Tibial nerve (tissue), 4 donors: ENCODE data around the gene CLSTN1.

Experiments
- EP300 ChIP-seq, 2 donors: sonication (generic); formaldehyde crosslinking; IDR thresholded peaks; one replicate each; pipeline ENCODE4 v1.6.1; 2017; ENCODE audit warnings: antibody characterized with exemption in 2 of 2, mild to moderate bottlenecking in 1 of 2
- TF ChIP-seq, protein P1 (sequence below), 5 experiments: fragments of 200-600 bp in 3 of 5; fragments of 450-650 bp in 2 of 5; sonication (generic) in 3 of 5; IDR thresholded peaks; one replicate each; pipeline ENCODE4 v1.5.1; 2016 to 2019; ENCODE audit warnings: antibody characterized with exemption in 5 of 5, mild to moderate bottlenecking in 3 of 5, moderate library complexity in 2 of 5

DNA sequence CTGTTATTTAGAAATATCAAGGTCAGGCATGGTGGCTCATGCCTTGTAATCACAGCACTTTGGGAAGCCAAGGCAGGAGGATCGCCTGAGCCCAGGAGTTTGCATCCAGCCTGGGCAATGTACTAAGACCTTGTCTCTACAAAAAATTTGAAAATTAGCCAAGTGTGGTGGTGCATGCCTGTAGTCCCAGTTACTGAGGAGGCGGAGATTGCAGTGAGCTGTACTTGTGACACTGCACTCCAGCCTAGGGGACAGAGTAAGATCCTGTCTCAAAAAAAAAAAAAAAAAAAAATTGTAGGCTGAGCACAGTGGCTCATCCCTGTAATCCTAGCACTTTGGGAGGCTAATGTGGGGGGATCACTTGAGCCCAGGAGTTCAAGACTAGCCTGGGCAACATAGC, 127.0 kb downstream of the CLSTN1 start:
- TF ChIP-seq, protein P1, sequence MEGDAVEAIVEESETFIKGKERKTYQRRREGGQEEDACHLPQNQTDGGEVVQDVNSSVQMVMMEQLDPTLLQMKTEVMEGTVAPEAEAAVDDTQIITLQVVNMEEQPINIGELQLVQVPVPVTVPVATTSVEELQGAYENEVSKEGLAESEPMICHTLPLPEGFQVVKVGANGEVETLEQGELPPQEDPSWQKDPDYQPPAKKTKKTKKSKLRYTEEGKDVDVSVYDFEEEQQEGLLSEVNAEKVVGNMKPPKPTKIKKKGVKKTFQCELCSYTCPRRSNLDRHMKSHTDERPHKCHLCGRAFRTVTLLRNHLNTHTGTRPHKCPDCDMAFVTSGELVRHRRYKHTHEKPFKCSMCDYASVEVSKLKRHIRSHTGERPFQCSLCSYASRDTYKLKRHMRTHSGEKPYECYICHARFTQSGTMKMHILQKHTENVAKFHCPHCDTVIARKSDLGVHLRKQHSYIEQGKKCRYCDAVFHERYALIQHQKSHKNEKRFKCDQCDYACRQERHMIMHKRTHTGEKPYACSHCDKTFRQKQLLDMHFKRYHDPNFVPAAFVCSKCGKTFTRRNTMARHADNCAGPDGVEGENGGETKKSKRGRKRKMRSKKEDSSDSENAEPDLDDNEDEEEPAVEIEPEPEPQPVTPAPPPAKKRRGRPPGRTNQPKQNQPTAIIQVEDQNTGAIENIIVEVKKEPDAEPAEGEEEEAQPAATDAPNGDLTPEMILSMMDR (IDR thresholded peaks at IDR 0.05), result no peak
- no peak for TF ChIP-seq EP300 (IDR thresholded peaks at IDR 0.05)
